HPDE6-E6E7 (cell line): ENCODE measurements around the gene EIF4E3.

Source experiments
- DNase-seq: peaks from one replicate; pipeline ENCODE4 v3.0.0; 2011; ENCODE audit warnings: missing footprints; ENCODE audit errors: extremely low spot score

EIF4E3 gene

GRCh38 chr3:71725271-71725991, at the start of gene EIF4E3:
Gene EIF4E3, minus strand, starts transcription at chr3:71725402. Its CDS starts 35 bp downstream, at chr3:71725367.
- DNase-seq: no peak

DNA sequence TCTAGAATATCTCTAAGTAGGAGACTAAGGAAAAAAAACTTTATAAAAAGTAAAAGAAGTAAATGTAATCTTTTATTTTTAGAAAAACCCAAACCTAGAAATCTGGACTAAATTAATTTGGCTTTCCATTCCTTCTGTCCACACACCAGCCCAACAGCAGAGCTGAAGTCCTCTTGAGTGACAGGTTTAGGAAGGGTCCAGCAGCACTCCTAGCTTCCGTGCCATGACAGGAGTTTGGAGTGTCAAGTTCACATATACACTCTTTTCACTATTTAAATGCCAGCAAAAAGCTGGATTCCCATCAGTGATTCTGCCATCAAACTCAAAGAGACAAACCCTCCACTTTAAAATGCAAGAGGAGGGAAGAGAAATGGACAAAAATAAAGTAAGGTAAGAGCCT, 46.7 kb upstream of the EIF4E3 start:
- no peak for DNase-seq

DNA sequence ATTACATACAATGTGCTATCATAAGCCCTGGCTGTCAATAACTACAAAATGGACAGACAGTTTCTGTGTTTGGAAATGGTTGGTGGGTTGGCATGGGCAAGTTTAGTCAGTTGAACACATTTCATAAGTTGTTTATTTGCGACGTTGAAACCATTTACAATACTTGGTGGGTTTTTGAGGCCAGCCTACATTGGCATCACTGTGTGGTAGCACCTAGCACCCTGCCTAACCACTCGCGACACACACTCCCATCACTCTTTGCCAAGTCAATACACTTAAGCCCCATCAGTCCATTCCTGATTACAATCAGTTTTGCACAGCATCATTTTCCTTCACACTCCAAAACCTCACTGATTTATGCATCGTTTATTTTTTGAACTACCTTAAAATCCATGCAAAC, 45.9 kb upstream of the EIF4E3 start:
- no peak for DNase-seq

DNA sequence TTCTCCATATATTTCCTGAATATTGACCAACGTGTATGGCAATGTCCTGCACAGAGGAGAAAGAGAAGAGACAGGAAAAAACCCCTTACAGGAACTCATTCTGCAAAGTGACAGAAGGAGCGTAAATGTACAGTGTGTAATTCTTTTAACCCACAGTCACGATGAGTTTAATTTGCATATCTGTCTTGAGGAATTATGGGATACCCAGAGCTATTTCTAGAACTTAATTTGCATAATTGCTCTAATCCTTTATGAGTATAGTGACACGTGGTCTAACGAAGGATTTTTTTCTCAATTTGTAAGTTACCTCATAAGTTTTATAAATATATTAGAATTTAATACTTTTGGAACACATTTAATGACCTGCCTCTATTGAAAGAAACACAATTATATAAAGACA, 38.2 kb upstream of the EIF4E3 start:
- no peak for DNase-seq

GRCh38 chr3:71760140-71760539, 34.9 kb upstream of the EIF4E3 start:
- DNase-seq: no peak

DNA sequence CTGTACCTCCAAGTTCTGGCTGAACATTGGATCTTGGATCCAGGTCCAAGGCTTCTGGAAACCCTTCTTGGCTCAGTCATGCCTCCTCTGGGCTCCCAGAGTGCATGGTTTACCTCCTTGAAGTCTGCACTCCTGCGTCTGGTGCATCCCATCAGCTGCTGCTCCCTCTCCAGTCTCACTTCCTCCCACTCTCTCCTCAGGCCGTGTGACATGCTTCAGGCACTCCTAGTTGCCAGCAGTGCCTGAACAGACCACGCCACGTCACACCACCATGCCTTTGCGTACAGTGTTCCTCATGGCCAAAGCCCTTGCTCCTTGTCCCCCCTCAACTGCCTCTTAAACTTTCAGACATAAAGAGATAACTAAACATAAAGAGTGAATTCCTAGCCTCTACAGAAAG, 34.2 kb upstream of the EIF4E3 start:
- DNase-seq: no peak

DNA sequence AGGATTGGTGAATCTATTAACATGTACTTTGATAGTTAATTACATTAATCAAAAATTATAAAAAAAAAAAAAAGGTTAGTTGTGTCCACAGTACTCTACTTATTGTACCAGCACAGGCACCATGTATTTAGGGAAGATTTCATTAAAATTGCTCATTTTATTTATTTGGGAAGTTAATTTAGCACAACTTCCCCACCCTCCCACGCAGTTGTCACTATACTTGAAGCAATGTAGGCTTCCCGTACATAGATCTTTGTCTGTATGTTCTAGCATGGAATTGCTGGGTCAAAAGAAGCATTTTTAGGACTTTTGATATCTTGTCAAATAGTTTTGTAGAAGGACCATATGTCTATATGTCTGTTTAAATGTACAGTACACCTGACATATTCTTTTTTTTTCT, 32.9 kb upstream of the EIF4E3 start:
- DNase-seq: no peak

GRCh38 chr3:71754610-71755253, 29.5 kb upstream of the EIF4E3 start:
- no peak for DNase-seq

DNA sequence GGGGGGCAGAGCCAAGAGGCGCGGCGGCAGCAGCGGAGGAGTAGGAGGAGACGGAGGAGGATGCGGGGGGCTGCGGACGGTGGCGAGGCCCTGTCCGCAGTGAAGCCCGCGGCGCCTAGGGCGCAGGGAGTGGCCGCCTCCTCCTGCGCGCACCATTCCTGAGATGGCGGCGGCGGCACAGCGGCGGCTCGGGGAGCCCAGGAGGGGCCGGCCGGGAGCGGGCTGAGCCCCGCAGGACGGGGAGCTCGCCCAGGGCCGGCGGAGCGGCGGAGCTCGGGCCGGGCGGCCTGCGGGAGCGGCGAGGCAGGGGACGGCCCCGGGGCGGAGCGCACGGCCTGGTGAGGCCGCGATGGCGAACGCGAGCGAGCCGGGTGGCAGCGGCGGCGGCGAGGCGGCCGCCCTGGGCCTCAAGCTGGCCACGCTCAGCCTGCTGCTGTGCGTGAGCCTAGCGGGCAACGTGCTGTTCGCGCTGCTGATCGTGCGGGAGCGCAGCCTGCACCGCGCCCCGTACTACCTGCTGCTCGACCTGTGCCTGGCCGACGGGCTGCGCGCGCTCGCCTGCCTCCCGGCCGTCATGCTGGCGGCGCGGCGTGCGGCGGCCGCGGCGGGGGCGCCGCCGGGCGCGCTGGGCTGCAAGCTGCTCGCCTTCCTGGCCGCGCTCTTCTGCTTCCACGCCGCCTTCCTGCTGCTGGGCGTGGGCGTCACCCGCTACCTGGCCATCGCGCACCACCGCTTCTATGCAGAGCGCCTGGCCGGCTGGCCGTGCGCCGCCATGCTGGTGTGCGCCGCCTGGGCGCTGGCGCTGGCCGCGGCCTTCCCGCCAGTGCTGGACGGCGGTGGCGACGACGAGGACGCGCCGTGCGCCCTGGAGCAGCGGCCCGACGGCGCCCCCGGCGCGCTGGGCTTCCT, 28.8 kb upstream of the EIF4E3 start, which contains the start of gene GPR27:
Gene GPR27 (plus strand): TSS at position 155 of the 909 bp plus-strand sequence. CDS start 195 bp downstream, at position 350.
- DNase-seq: no peak

DNA sequence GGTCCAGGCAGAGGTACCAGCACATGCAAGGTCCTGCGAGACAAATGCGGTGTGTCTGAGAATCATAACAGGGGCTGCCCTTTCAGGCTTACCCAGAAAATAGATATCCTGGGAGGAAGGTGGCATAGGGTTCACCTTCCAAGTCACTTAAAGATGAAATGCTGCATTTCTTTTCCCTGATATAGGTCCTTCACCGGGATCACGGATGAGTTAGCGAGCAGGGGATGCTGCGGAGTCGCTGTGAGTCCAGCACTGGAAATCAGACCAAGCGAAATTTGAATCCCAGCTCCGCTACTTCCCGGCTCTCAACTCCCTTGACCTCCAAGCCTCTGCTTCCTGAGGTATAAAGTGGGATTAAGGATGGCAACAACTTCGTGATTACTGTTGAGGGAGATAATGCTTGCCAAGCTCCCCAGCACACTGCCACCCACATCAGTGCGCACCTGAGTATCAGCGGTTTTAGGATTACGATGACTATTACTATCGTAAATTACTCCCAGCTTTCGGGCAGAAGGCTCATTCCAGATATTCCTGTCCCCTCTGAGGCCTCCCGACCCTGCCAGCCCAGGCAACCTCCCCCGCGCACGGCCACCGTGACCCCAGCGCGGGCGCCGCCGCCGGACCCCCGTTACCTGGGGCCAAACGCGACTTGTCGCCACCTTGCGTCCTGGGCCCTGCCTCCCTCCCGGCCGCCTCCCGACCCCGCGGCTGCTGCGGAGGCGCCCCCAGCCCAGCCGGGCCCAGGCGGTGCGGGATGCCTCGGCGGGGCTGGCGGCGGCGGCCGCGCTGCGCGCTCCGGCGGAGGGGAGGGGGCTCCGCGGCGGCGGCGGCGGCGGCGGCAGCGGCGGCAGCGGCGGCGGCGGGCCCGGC, 27.9 kb upstream of the EIF4E3 start:
- no peak for DNase-seq

GRCh38 chr3:71751602-71752001, 26.4 kb upstream of the EIF4E3 start:
- no peak for DNase-seq

- no peak for DNase-seq
These were observed 19.5 kb upstream of the EIF4E3 start for GRCh38 chr3:71744738-71745137.

DNA sequence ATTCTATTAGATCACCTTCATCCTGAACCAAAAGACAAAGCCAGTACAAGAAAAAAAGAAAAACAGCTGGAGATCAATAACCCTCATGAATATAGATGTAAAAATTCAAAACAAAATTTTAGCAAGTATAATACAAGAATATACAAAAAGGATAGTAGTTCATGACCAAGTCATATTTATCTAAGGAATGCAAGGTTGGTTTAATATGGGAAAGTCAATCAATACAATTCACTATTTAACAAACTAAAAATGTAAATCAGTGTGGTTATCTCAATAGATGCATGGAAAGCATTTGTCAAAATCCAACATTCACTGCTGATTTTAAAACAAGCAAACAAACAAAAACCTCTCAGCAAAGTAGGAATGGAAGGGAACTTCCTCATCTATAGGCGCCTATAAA, 17.4 kb upstream of the EIF4E3 start:
- no peak for DNase-seq

GRCh38 chr3:71734881-71735280, 9.7 kb upstream of the EIF4E3 start:
- no peak for DNase-seq

DNA sequence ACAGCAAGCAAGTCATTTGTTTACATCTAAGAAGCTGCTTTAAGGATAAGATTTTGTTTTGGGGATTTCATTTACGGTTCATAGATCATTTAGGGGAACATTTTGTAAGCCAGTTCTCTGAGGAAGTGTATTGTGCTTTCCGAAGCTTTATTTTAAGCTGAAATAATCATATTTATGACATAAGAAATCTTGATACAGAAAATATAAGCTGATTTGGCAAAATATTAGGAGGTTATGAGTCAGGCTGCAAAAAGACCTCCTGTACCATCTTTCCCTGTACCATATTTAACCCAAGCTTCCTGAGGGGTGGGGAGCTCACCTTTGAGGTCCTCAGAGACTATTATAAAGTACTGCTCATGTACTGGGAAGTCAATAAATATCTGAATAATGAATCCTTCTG, 8.1 kb upstream of the EIF4E3 start:
- no peak for DNase-seq

- DNase-seq: no peak
These were observed 7.4 kb upstream of the EIF4E3 start for GRCh38 chr3:71732637-71733036.

- DNase-seq: no peak
These were observed 3.6 kb upstream of the EIF4E3 start for GRCh38 chr3:71728632-71729342.

GRCh38 chr3:71726146-71726545, 944 bp upstream of the EIF4E3 start:
- no peak for DNase-seq

DNA sequence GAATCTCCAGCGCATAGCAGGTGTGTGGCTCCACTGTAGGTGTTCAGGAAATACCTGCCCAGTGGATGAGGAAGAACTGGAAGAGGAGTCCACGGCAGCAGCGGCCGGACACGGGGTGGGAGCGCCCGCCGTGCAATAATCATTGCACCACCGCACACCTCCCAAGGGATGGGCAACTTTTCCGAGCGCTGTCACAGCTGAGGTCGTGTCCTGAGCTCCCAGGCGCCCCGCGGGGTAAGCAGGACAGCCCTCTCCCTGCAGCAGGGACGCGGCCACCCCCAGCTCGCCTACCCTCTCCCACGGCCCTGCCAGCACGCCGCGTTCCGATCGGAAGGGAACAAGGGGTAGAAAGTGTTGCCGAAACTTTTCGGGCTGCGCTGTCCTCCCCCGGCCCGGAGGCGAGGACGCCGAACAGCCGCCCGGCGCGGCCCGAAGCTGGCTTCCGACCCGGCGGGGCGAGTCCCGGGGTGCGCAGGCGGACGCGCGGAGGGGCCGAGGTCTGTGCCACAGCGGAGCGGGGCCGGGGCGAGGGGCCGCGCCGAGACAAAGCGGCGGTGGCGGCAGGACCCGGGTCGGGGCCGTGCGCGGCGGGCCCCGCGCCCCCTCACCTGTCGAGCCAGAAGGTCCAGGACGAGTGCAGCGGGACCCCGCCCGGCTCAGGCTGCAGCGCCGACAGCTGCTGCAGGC, 475 bp downstream of the EIF4E3 start:
- no peak for DNase-seq

DNA sequence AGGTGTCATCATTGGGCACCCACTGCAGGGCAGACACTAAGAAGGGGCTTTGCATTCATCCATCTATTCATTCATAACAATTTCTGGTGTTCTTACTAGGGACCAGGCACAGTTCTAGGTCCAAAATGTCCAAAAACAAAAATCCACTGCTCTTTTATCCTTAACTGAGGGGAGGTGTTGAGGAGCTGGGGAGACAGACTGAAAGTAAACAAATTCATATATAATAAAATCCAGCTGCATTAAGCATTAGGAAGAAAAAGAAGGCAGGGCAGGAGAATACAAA, 1.1 kb downstream of the EIF4E3 start:
- DNase-seq: no peak
